K562 (cell line): ENCODE measurements around the gene STX2. TPM values are rescaled to one million over a fixed set of nuclear protein-coding genes. Genes with fewer than 3 reads are reported as not detected.

Experiments
- BCLAF1 ChIP-seq, 2 experiments: fragments of 450-650 bp in 1 of 2; IDR thresholded peaks; 2 replicates each; pipeline ENCODE4 v1.6.1; 2011 to 2017; ENCODE audit warnings: low read depth in 2 of 2, antibody characterized with exemption in 1 of 2, borderline replicate concordance in 1 of 2, low read length in 1 of 2, mild to moderate bottlenecking in 1 of 2, mixed read lengths in 1 of 2; ENCODE audit not compliant: control insufficient read depth in 1 of 2
- FOXP1 ChIP-seq: sonication (generic); formaldehyde crosslinking; IDR thresholded peaks from 2 replicates; pipeline ENCODE4 v1.8.0; 2022; ENCODE audit warnings: mild to moderate bottlenecking, missing genetic modification reagents
- GATAD2A ChIP-seq: fragments of 450-650 bp; IDR thresholded peaks from 2 replicates; pipeline ENCODE4 v1.6.1; 2017
- KDM1A ChIP-seq, 2 experiments: fragments of 450-650 bp; IDR thresholded peaks; 2 replicates each; pipeline ENCODE4 v1.6.1; 2016; ENCODE audit warnings: mild to moderate bottlenecking in 2 of 2
- MAFF ChIP-seq: IDR thresholded peaks from 2 replicates; pipeline ENCODE4 v1.6.1; 2012; ENCODE audit warnings: low read length, improper control_type of control experiment
- NR0B1 ChIP-seq: fragments of 450-650 bp; IDR thresholded peaks from one replicate; pipeline ENCODE4 v1.6.1; 2018; ENCODE audit warnings: mild to moderate bottlenecking, moderate library complexity; ENCODE audit not compliant: partially characterized antibody
- SAP30 ChIP-seq: fragments of 200-600 bp; sonication (generic); IDR thresholded peaks from 2 replicates; pipeline ENCODE4 v1.6.1; 2012; ENCODE audit warnings: borderline replicate concordance, low read depth, mild to moderate bottlenecking, moderate library complexity, low read length, control low read depth, inconsistent platforms; ENCODE audit not compliant: insufficient read depth, poor library complexity, severe bottlenecking
- SIN3B ChIP-seq: fragments of 450-650 bp; IDR thresholded peaks from 2 replicates; pipeline ENCODE4 v1.6.1; 2017; ENCODE audit warnings: low read depth, mild to moderate bottlenecking, moderate library complexity
- SMARCB1 ChIP-seq: IDR thresholded peaks from 2 replicates; pipeline ENCODE4 v1.6.1; 2011; ENCODE audit warnings: improper control_type of control experiment, low read depth; ENCODE audit not compliant: insufficient read length
- SNRNP70 ChIP-seq: fragments of 200-400 bp; formaldehyde crosslinking; optimal IDR thresholded peaks from 2 replicates; pipeline ENCODE3; 2017; ENCODE audit warnings: low read depth, low read length
- SRSF3 ChIP-seq: fragments of 200-400 bp; formaldehyde crosslinking; IDR thresholded peaks from 2 replicates; pipeline ENCODE4 v1.6.1; 2016; ENCODE audit warnings: mild to moderate bottlenecking, low read length, moderate library complexity; ENCODE audit not compliant: insufficient read depth
- TCF7 ChIP-seq: sonication (generic); IDR thresholded peaks from 2 replicates; pipeline ENCODE4 v1.6.1; 2016; ENCODE audit warnings: antibody characterized with exemption, borderline replicate concordance
- ZBTB2 ChIP-seq: fragments of 450-650 bp; IDR thresholded peaks from 2 replicates; pipeline ENCODE4 v1.6.1; 2016; ENCODE audit warnings: antibody characterized with exemption
- ZBTB7A ChIP-seq: IDR thresholded peaks from 2 replicates; pipeline ENCODE4 v1.6.1; 2011; ENCODE audit warnings: low read depth, mild to moderate bottlenecking, low read length, moderate library complexity, borderline replicate concordance; ENCODE audit not compliant: control insufficient read depth
- ZNF277 ChIP-seq: fragments of 250-450 bp; sonication (Bioruptor Pico); IDR thresholded peaks from 2 replicates; pipeline ENCODE4 v1.8.0; 2022; ENCODE audit warnings: inconsistent platforms, mild to moderate bottlenecking, moderate library complexity, borderline replicate concordance
- ZNF280B ChIP-seq: fragments of 250-450 bp; sonication (Bioruptor Pico); IDR thresholded peaks from 2 replicates; pipeline ENCODE4 v1.5.1; 2021; ENCODE audit warnings: mild to moderate bottlenecking
- polyA plus RNA-seq, 8 experiments: library from polyadenylated mRNA; depleted of rRNA in 4 of 8; stranded (reverse) in 5 of 8; unstranded in 3 of 8; fragments of >200 nt; fragmentation: Nextera tagmentation in 2 of 8; fragmentation: Illumina TruSeq in 1 of 8; extraction: Ambion mirVana in 2 of 8; extraction: Trizol in 1 of 8; gene quantifications; 2 replicates each; pipeline versions ENCODE4 v1.2.1 to v1.2.3, GENCODE V29; 2011 to 2014; ENCODE audit warnings: inconsistent platforms in 1 of 8, missing spikeins in 1 of 8
- total RNA-seq, 7 experiments: library from RNA; depleted of rRNA in 6 of 7; stranded (reverse); fragments of >200 nt in 6 of 7; fragmentation: Illumina TruSeq in 2 of 7; extraction: Trizol in 2 of 7; gene quantifications; 2 replicates each; pipeline versions ENCODE4 v1.2.1 to v1.2.3, GENCODE V29; 2011 to 2021; ENCODE audit warnings: low replicate concordance in 1 of 7

STX2 gene
- total and polyA plus RNA-seq, 9 of the 15 experiments (the other 6 are each of a cell fraction or from before 2014, with no cell fraction given): 22.2 to 54.6 (median 30.8) TPM

GRCh38 chr12:130832561-130833209 lies 6.4 kb downstream of the STX2 start (continued):
- TF ChIP-seq MAFF (no peak), ZNF277 (CRISPR knock-in tag) (no peak), ZBTB2 (peak; percentile 83), SAP30 (no peak), SIN3B (no peak), BCLAF1 (IDR thresholded peaks at IDR 0.05; ENCODE audit: borderline replicate concordance in 1 of 2, control insufficient read depth in 1 of 2, low read depth in 2 of 2, low read length in 1 of 2) (0 out of 4 replicates have a peak, but pooled peaks of 1 of the 2 experiments have one; percentile 2), GATAD2A (peak; percentile 38; the same call in 1 of the 2 replicates), NR0B1 (no peak), ZNF280B (CRISPR knock-in tag) (no peak), ZBTB7A (peak; percentile 92; the same call in 1 of the 2 replicates), TCF7 (peak; percentile 73), KDM1A (IDR thresholded peaks at IDR 0.05) (peak in 1 of 2 experiments; percentile 68; a peak in 3 of 4 replicates), SMARCB1 (no peak), FOXP1 (CRISPR knock-in tag) (0 out of 2 replicates have a peak, but pooled peaks have one; percentile 51), SRSF3 (no peak), SNRNP70 (no peak)
